Astrocyte (in vitro differentiated cells and primary cell): ENCODE measurements around the gene PBX1.

Experiments used
- EZH2 ChIP-seq: IDR thresholded peaks from 2 replicates; pipeline ENCODE4 v1.6.1; 2012; ENCODE audit warnings: mild to moderate bottlenecking, low read length, inconsistent platforms; ENCODE audit not compliant: insufficient read depth
- TF ChIP-seq, protein P1 (sequence below): IDR thresholded peaks from 2 replicates; pipeline ENCODE4 v1.5.1; 2011; ENCODE audit warnings: low read depth, mild to moderate bottlenecking, inconsistent platforms, low read length, moderate library complexity; ENCODE audit not compliant: insufficient read depth

DNA sequence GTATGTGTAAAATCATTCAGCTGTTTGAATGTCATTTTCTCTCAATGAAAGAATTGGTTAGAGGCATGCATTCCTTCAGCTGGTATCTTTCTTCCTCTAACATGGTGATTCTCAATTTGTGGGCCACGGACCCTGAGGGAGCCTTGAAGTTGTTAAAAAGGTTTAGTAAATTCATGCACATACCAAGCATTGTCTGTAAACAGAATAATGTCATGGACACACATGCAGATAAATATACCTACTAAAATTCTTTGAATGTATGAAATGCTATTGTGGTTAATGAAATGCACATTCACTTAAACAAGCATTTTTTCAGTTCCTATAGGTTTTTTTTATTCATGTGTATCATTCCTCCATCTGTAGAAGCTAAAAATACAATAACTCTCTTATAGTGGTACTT, 65.4 kb downstream of the PBX1 start:
- TF ChIP-seq, protein P1, sequence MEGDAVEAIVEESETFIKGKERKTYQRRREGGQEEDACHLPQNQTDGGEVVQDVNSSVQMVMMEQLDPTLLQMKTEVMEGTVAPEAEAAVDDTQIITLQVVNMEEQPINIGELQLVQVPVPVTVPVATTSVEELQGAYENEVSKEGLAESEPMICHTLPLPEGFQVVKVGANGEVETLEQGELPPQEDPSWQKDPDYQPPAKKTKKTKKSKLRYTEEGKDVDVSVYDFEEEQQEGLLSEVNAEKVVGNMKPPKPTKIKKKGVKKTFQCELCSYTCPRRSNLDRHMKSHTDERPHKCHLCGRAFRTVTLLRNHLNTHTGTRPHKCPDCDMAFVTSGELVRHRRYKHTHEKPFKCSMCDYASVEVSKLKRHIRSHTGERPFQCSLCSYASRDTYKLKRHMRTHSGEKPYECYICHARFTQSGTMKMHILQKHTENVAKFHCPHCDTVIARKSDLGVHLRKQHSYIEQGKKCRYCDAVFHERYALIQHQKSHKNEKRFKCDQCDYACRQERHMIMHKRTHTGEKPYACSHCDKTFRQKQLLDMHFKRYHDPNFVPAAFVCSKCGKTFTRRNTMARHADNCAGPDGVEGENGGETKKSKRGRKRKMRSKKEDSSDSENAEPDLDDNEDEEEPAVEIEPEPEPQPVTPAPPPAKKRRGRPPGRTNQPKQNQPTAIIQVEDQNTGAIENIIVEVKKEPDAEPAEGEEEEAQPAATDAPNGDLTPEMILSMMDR, result no peak
- TF ChIP-seq EZH2, result no peak
